Body of pancreas (tissue), 4 donors: ENCODE measurements around the gene FERMT3.

Experiments
- POLR2A ChIP-seq, 3 donors: fragments of 450-650 bp; IDR thresholded peaks; one replicate each; pipeline ENCODE4 v1.6.1; 2016; ENCODE audit warnings: antibody characterized with exemption in 3 of 3, mild to moderate bottlenecking in 2 of 3
- TF ChIP-seq, protein P1 (sequence below), 7 experiments: fragments of 450-650 bp in 4 of 7; fragments of 200-600 bp in 3 of 7; sonication (generic) in 3 of 7; IDR thresholded peaks; one replicate each; pipeline ENCODE4 v1.5.1; 2016 to 2019; ENCODE audit warnings: antibody characterized with exemption in 7 of 7

DNA sequence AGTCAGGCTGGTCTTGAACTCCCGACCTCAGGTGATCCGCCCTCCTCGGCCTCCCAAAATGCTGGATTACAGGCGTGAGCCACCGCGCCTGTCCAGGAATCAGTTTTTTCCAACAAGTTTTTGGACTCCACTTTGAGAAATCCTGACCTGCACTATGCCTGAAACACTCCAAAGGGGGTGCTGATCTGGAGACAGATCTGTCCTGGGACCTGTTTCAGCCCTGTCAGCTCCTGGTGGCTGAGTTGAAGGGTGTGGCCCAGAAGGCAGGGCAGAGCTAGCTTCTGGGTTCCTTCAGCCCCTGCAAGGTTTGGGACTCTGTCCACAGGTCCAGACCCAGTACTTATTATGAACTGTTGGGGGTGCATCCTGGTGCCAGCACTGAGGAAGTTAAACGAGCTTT is 25.0 kb downstream of the FERMT3 start:
- TF ChIP-seq POLR2A (IDR thresholded peaks at IDR 0.05), result no peak
- TF ChIP-seq, protein P1, sequence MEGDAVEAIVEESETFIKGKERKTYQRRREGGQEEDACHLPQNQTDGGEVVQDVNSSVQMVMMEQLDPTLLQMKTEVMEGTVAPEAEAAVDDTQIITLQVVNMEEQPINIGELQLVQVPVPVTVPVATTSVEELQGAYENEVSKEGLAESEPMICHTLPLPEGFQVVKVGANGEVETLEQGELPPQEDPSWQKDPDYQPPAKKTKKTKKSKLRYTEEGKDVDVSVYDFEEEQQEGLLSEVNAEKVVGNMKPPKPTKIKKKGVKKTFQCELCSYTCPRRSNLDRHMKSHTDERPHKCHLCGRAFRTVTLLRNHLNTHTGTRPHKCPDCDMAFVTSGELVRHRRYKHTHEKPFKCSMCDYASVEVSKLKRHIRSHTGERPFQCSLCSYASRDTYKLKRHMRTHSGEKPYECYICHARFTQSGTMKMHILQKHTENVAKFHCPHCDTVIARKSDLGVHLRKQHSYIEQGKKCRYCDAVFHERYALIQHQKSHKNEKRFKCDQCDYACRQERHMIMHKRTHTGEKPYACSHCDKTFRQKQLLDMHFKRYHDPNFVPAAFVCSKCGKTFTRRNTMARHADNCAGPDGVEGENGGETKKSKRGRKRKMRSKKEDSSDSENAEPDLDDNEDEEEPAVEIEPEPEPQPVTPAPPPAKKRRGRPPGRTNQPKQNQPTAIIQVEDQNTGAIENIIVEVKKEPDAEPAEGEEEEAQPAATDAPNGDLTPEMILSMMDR (IDR thresholded peaks at IDR 0.05), result no peak
